ENCODE data around the gene CACNB2.

DNA sequence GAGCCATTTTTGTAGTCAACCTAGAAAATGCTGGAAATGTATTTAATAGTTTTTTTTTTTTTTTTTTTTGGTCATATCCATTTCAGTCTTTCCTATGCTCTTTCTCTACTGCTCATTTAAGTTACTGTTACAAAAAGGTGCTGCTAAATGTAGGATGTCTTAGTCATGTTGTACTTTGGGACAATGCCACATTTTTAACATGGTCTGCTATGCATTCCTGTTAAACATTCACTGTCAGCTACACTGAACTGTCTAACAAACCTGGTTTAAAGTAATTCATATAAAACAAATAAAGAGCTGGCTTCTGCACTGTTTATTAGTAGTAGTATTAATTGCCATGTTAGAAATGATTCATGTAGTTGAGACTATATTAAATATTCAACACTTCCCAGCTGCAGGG, 402.6 kb downstream of the CACNB2 start:
- TF ChIP-seq GATA2 (IDR thresholded peaks at IDR 0.05; ENCODE audit: low read depth, low read length) (no peak), GATA3 (IDR thresholded peaks at IDR 0.05; ENCODE audit: low read depth, low read length) (no peak)

Measured in SH-SY5Y (cell line).